GM12878 (cell line): ENCODE results near the gene ALOX12. TPM values are rescaled to one million over a fixed set of nuclear protein-coding genes. Genes with fewer than 3 reads are reported as not detected.
A peak's percentile ranks its signal among the peaks of the same experiment; 100 is the strongest.

Source experiments
- CREB1 ChIP-seq: IDR thresholded peaks from 2 replicates; pipeline ENCODE4 v1.6.1; 2012; ENCODE audit warnings: low read depth, mild to moderate bottlenecking, inconsistent platforms
- E4F1 ChIP-seq: fragments of 450-650 bp; IDR thresholded peaks from 2 replicates; pipeline ENCODE4 v1.6.1; 2018; ENCODE audit warnings: borderline replicate concordance, mild to moderate bottlenecking; ENCODE audit not compliant: partially characterized antibody
- ELK1 ChIP-seq: IDR thresholded peaks from 2 replicates; pipeline ENCODE4 v1.6.1; 2012; ENCODE audit warnings: low read depth, low read length, improper control_type of control experiment
- HCFC1 ChIP-seq: fragments of 150-350 bp; IDR thresholded peaks from 2 replicates; pipeline ENCODE4 v1.6.1; 2014; ENCODE audit warnings: low read length
- HSF1 ChIP-seq: fragments of 150-350 bp; IDR thresholded peaks from 2 replicates; pipeline ENCODE4 v1.6.1; 2014; ENCODE audit warnings: mild to moderate bottlenecking, low read depth, low read length
- NFXL1 ChIP-seq: fragments of 450-650 bp; IDR thresholded peaks from 2 replicates; pipeline ENCODE4 v1.6.1; 2017; ENCODE audit warnings: antibody characterized with exemption, mild to moderate bottlenecking, borderline replicate concordance
- PBX3 ChIP-seq: IDR thresholded peaks from 2 replicates; pipeline ENCODE4 v1.6.1; 2011; ENCODE audit warnings: mild to moderate bottlenecking, low read depth, low read length, moderate library complexity; ENCODE audit not compliant: insufficient replicate concordance
- POU2F2 ChIP-seq: IDR thresholded peaks from 3 replicates; pipeline ENCODE4 v1.6.1; 2011; ENCODE audit warnings: low read depth, mild to moderate bottlenecking, low read length, borderline replicate concordance
- SKIL ChIP-seq: fragments of 450-650 bp; IDR thresholded peaks from 2 replicates; pipeline ENCODE4 v1.6.1; 2017; ENCODE audit warnings: mild to moderate bottlenecking, low read depth, inconsistent platforms; ENCODE audit not compliant: poor library complexity, severe bottlenecking
- SREBF1 ChIP-seq: IDR thresholded peaks from 2 replicates; pipeline ENCODE4 v1.6.1; 2012; ENCODE audit warnings: mild to moderate bottlenecking, low read length
- ZBTB4 ChIP-seq: fragments of 450-650 bp; formaldehyde crosslinking; IDR thresholded peaks from 2 replicates; pipeline ENCODE4 v1.4.0; 2022; ENCODE audit warnings: mild to moderate bottlenecking, moderate library complexity
- polyA plus RNA-seq, 11 experiments: library from polyadenylated mRNA; depleted of rRNA in 4 of 11; unstranded in 6 of 11; stranded (reverse) in 5 of 11; fragments of >200 nt; fragmentation: Nextera tagmentation in 4 of 11; fragmentation: Illumina TruSeq in 1 of 11; extraction: Ambion mirVana in 4 of 11; extraction: Trizol in 1 of 11; gene quantifications; 1 replicate in 1 of 11; 2 replicates in 10 of 11; pipeline versions ENCODE4 v1.2.1 to v1.2.3, GENCODE V29; 2011 to 2016; ENCODE audit warnings: inconsistent platforms in 2 of 11, missing spikeins in 2 of 11, low read depth in 1 of 11
- total RNA-seq, 4 experiments: library from RNA; depleted of rRNA in 3 of 4; stranded (reverse); fragments of >200 nt in 3 of 4; fragmentation: Illumina TruSeq in 1 of 4; extraction: Trizol in 1 of 4; gene quantifications; 2 replicates each; pipeline versions ENCODE4 v1.2.1 to v1.2.3, GENCODE V29; 2013 to 2021

The ALOX12 gene
- total and polyA plus RNA-seq, 10 of the 15 experiments (the other 5 are each of a cell fraction or from before 2014, with no cell fraction given): 0.23 to 0.82 (median 0.58) TPM; not detected in 6

GRCh38 chr17:7021993-7022778 lies 26.3 kb downstream of the ALOX12 start (continued):
- peak; percentile 61 for TF ChIP-seq PBX3
- TF ChIP-seq E4F1: no peak
- no peak for TF ChIP-seq ELK1
- TF ChIP-seq POU2F2: peak; percentile 59; the same call in 1 of the 3 replicates
- no peak for TF ChIP-seq HCFC1
- no peak for TF ChIP-seq NFXL1
- no peak for TF ChIP-seq ZBTB4 (CRISPR knock-in tag)
- no peak for TF ChIP-seq SKIL
- no peak for TF ChIP-seq HSF1
- TF ChIP-seq SREBF1: no peak
- no peak for TF ChIP-seq CREB1
